IMR-90 (cell line): ENCODE results near the gene PRSS33. TPM values are rescaled to one million over a fixed set of nuclear protein-coding genes. Genes with fewer than 3 reads are reported as not detected.

Experiments used
- ATAC-seq: fragments of 200-7000 bp; cut with Tn5 transposase; 2 replicates; pipeline ENCODE4 v1.9.1; 2020; ENCODE audit warnings: low read depth, mild to moderate bottlenecking, moderate library complexity
- BruUV-seq: library from RNA; stranded (reverse); fragments of 400-500 nt; replicated peaks from 2 replicates; lab custom pipeline; 2021; lab: Mats Ljungman, UMichigan
- CTCF ChIA-PET: fragments of 300-600 bp; formaldehyde crosslinking; extraction: SDS; loops from one replicate; lab custom pipeline; 2021; ENCODE audit warnings: antibody characterized with exemption; lab: Yijun Ruan, JAX
- POLR2A ChIA-PET: fragments of 300-600 bp; sonication (Branson Sonifier 250); formaldehyde crosslinking; loops from one replicate; lab custom pipeline; 2022; ENCODE audit warnings: antibody characterized with exemption; ENCODE audit not compliant: unreplicated experiment; lab: Charles Lee
- DNase-seq: peaks from one replicate; pipeline ENCODE4 v3.0.0; 2013
- H2AFZ ChIP-seq: replicated peaks from 2 replicates; pipeline ENCODE3; 2013; ENCODE audit warnings: low read length, mild to moderate bottlenecking; ENCODE audit not compliant: poor library complexity
- H2AK5ac ChIP-seq: 2 replicates; pipeline ENCODE4 v1.6.1; 2013; ENCODE audit warnings: low read depth, low read length, inconsistent platforms
- H2AK9ac ChIP-seq: replicated peaks from 2 replicates; pipeline ENCODE3; 2013; ENCODE audit warnings: mild to moderate bottlenecking, low read depth, low read length, moderate library complexity; ENCODE audit not compliant: poor library complexity
- H2BK120ac ChIP-seq: 2 replicates; pipeline ENCODE4 v1.6.1; 2013; ENCODE audit warnings: low read depth, low read length, inconsistent platforms
- H2BK15ac ChIP-seq: 3 replicates; pipeline ENCODE4 v1.6.1; 2013; ENCODE audit warnings: low read depth, low read length, inconsistent platforms
- H2BK20ac ChIP-seq: 2 replicates; pipeline ENCODE4 v1.6.1; 2013; ENCODE audit warnings: low read depth, mild to moderate bottlenecking, inconsistent platforms, low read length, moderate library complexity
- H2BK5ac ChIP-seq: 2 replicates; pipeline ENCODE4 v1.6.1; 2013; ENCODE audit warnings: mild to moderate bottlenecking, low read depth, low read length, inconsistent platforms; ENCODE audit not compliant: poor library complexity, severe bottlenecking
- H3K14ac ChIP-seq: replicated peaks from 2 replicates; pipeline ENCODE4 v1.6.1; 2013; ENCODE audit warnings: low read depth, low read length, inconsistent platforms
- H3K18ac ChIP-seq: 2 replicates; pipeline ENCODE4 v1.6.1; 2013; ENCODE audit warnings: low read depth, low read length, control low read depth
- H3K23ac ChIP-seq: 2 replicates; pipeline ENCODE4 v1.6.1; 2013; ENCODE audit warnings: low read depth, low read length, inconsistent platforms
- H3K27ac ChIP-seq: 2 replicates; pipeline ENCODE4 v1.5.1; 2013; ENCODE audit warnings: mild to moderate bottlenecking, control low read depth, low read length; ENCODE audit not compliant: insufficient read depth
- H3K27me3 ChIP-seq: 2 replicates; pipeline ENCODE4 v1.6.1; 2013; ENCODE audit warnings: low read length; ENCODE audit not compliant: control insufficient read depth, insufficient read depth
- H3K36me3 ChIP-seq: 2 replicates; pipeline ENCODE4 v1.6.1; 2013; ENCODE audit warnings: low read length, mixed read lengths; ENCODE audit not compliant: control insufficient read depth, insufficient read depth
- H3K4ac ChIP-seq: 2 replicates; pipeline ENCODE4 v1.6.1; 2013; ENCODE audit warnings: low read depth, low read length, inconsistent platforms
- H3K4me1 ChIP-seq: 2 replicates; pipeline ENCODE4 v1.6.1; 2013; ENCODE audit warnings: low read length, mixed read lengths; ENCODE audit not compliant: control insufficient read depth, insufficient read depth
- H3K4me2 ChIP-seq: 2 replicates; pipeline ENCODE4 v1.6.1; 2013; ENCODE audit warnings: low read depth, mild to moderate bottlenecking, control low read depth, low read length, moderate library complexity
- H3K4me3 ChIP-seq: 2 replicates; pipeline ENCODE4 v1.5.1; 2013; ENCODE audit warnings: low read depth, mild to moderate bottlenecking, control low read depth, low read length, moderate library complexity; ENCODE audit not compliant: insufficient read depth
- H3K56ac ChIP-seq: 2 replicates; pipeline ENCODE4 v1.6.1; 2013; ENCODE audit warnings: low read length, inconsistent platforms; ENCODE audit not compliant: insufficient read depth; ENCODE audit errors: extremely low read depth
- H3K79me1 ChIP-seq, 2 experiments: 2 replicates each; pipeline ENCODE4 v1.6.1; 2013; ENCODE audit warnings: low read length in 2 of 2, inconsistent platforms in 1 of 2, low read depth in 1 of 2
- H3K9ac ChIP-seq: 2 replicates; pipeline ENCODE4 v1.6.1; 2013; ENCODE audit warnings: low read depth, low read length, control low read depth
- H3K9me1 ChIP-seq: 2 replicates; pipeline ENCODE4 v1.6.1; 2013; ENCODE audit warnings: low read length, inconsistent platforms; ENCODE audit not compliant: insufficient read depth
- H3K9me3 ChIP-seq: 2 replicates; pipeline ENCODE4 v1.6.1; 2013; ENCODE audit warnings: low read length; ENCODE audit not compliant: control insufficient read depth, insufficient read depth
- H4K20me1 ChIP-seq: 2 replicates; pipeline ENCODE4 v1.6.1; 2013; ENCODE audit warnings: low read length, inconsistent platforms; ENCODE audit not compliant: insufficient read depth
- H4K5ac ChIP-seq: 2 replicates; pipeline ENCODE4 v1.6.1; 2013; ENCODE audit warnings: mild to moderate bottlenecking, low read depth, low read length, control low read depth
- H4K8ac ChIP-seq, 2 experiments: 2 replicates each; pipeline ENCODE4 v1.6.1; 2013; ENCODE audit warnings: low read depth in 2 of 2, low read length in 2 of 2, control low read depth in 1 of 2, inconsistent platforms in 1 of 2
- H4K91ac ChIP-seq: 2 replicates; pipeline ENCODE4 v1.6.1; 2013; ENCODE audit warnings: low read depth, low read length, inconsistent platforms; ENCODE audit not compliant: insufficient read depth
- BHLHE40 ChIP-seq: fragments of 150-350 bp; IDR thresholded peaks from 2 replicates; pipeline ENCODE4 v1.6.1; 2016; ENCODE audit warnings: mild to moderate bottlenecking, low read depth, low read length
- ELK1 ChIP-seq: fragments of 150-350 bp; IDR thresholded peaks from 2 replicates; pipeline ENCODE4 v1.6.1; 2016; ENCODE audit warnings: low read depth, mild to moderate bottlenecking, low read length, moderate library complexity, borderline replicate concordance
- WGBS, 2 experiments: methylation state at CpG; one replicate each; pipeline versions ENCODE4 v1.1.5 to v1.1.7; 2013; ENCODE audit warnings: missing lambda C conversion rate in 2 of 2; ENCODE audit not compliant: insufficient read length in 1 of 2; ENCODE audit errors: extremely low coverage in 2 of 2; 5-methylcytosine and 5-hydroxymethylcytosine counted together
- dilution Hi-C: fragments of 300-500 bp; cut with HindIII; formaldehyde crosslinking; loops from one replicate; pipeline ENCODE4 v1.14.3; 2018; ENCODE audit warnings: low sequenced_read_pairs; ENCODE audit not compliant: unreplicated experiment
- in situ Hi-C: fragments of 300-500 bp; cut with MboI; formaldehyde crosslinking; loops from 3 replicates; pipeline ENCODE4 v1.14.3; 2019; ENCODE audit warnings: low sequenced_read_pairs, inconsistent platforms, mixed read lengths
- intact Hi-C: fragments of 100-400 bp; cut with micrococcal nuclease; formaldehyde crosslinking; loops from 2 replicates; pipeline ENCODE4 v1.10.0; 2022
- polyA plus RNA-seq, 3 experiments: library from polyadenylated mRNA; depleted of rRNA; stranded (reverse); fragments of >200 nt; gene quantifications; 2 replicates each; pipeline ENCODE4 v1.2.3, GENCODE V29; 2012; ENCODE audit warnings: low replicate concordance in 1 of 3
- total RNA-seq: library from RNA; depleted of rRNA; stranded (reverse); fragments of >200 nt; gene quantifications from 2 replicates; pipeline ENCODE4 v1.2.3, GENCODE V29; 2012

PRSS33 gene
- total and polyA plus RNA-seq, 2 of the 4 experiments (the other 2 are of a cell fraction), result not detected

GRCh38 chr16:2738615-2739014, 48.7 kb downstream of the PRSS33 start:
- no peak overlapping the region for H2BK5ac ChIP-seq
- TF ChIP-seq BHLHE40 (no peak), ELK1 (no peak)
- H3K4me3 ChIP-seq, result no peak overlapping the region
- ATAC-seq (no peak), DNase-seq (no peak)
- H2AK5ac ChIP-seq, result no peak overlapping the region
- no peak overlapping the region for H3K14ac ChIP-seq
- H3K27ac ChIP-seq, result no peak overlapping the region
- no peaks in the 10 kb centered on the region for H3K9me3 ChIP-seq
- no peak overlapping the region for H2AFZ ChIP-seq
- H3K18ac ChIP-seq, result no peak overlapping the region
- no peak overlapping the region for H3K4me2 ChIP-seq
- WGBS, 2 experiments, result no CpG with 5 or more reads among the region's 5 CpGs
- H4K20me1 ChIP-seq, result no peaks in the 10 kb centered on the region
- H3K23ac ChIP-seq, result no peak overlapping the region
- dilution Hi-C loops, result no loop called here
- no peak overlapping the region for H4K8ac ChIP-seq
- H3K27me3 ChIP-seq, result no peaks in the 10 kb centered on the region; the same call in 1 of the 2 replicates
- H2BK20ac ChIP-seq, result no peak overlapping the region
- CTCF ChIA-PET, result no interaction called here
- H2BK15ac ChIP-seq, result no peak overlapping the region
- H3K4me1 ChIP-seq, result no peaks in the 10 kb centered on the region
- H3K56ac ChIP-seq, result no peak overlapping the region
- no peak overlapping the region for H2BK120ac ChIP-seq
- H3K9me1 ChIP-seq, result no peaks in the 10 kb centered on the region
- H4K5ac ChIP-seq, result no peak overlapping the region
- H4K91ac ChIP-seq, result no peak overlapping the region
- no peaks in the 10 kb centered on the region for H3K36me3 ChIP-seq
- POLR2A ChIA-PET, result no interaction called here
- H3K79me1 ChIP-seq, result no peaks in the 10 kb centered on the region
- no TSS peak for BruUV-seq
- intact Hi-C loops, result no loop called here
- in situ Hi-C loops, result no loop called here
- no peak overlapping the region for H3K4ac ChIP-seq
- H2AK9ac ChIP-seq, result no peak overlapping the region
- no peak overlapping the region for H3K9ac ChIP-seq
